Measurements from ENCODE around the gene MYORG. TPM values are rescaled to one million over a fixed set of nuclear protein-coding genes. Genes with fewer than 3 reads are reported as not detected.
A peak's percentile ranks its signal among the peaks of the same experiment; 100 is the strongest.

MYORG gene
- polyA plus RNA-seq, 4 donors, result 9.7 to 83.0 (median 13.7) TPM

- no peaks in the 10 kb centered on the region for H3K36me3 ChIP-seq (ENCODE audit: control insufficient read depth in 3 of 3, insufficient read depth in 2 of 3, low read depth in 1 of 3, low read length in 3 of 3)
- FAIRE-seq (no peak), DNase-seq (no peak)
- no peaks in the 10 kb centered on the region for H3K9me3 ChIP-seq (ENCODE audit: control insufficient read depth in 2 of 2, insufficient read depth in 1 of 2, low read depth in 1 of 2, low read length in 1 of 2)
- 55 to 63% (median 59%) methylated on average over 1 of the region's 1 CpG for WGBS, 3 donors
- H3K4me3 ChIP-seq (ENCODE audit: low read depth in 1 of 3, low read length in 3 of 3), result no peak overlapping the region
- no peak overlapping the region for H3K27ac ChIP-seq (ENCODE audit: low read depth in 1 of 3, low read length in 2 of 3)
- H3K27me3 ChIP-seq (ENCODE audit: control insufficient read depth in 3 of 3, insufficient read depth in 3 of 3, low read length in 3 of 3), result peaks cover 0 to 10% (median 0%) of the 10 kb centered on the region in 3 donors
- H3K4me1 ChIP-seq (ENCODE audit: control insufficient read depth in 3 of 3, insufficient read depth in 2 of 3, low read depth in 1 of 3, low read length in 2 of 3), result no peaks in the 10 kb centered on the region
Measured at GRCh38 chr9:34392511-34392910, 15.8 kb upstream of the MYORG start.

GRCh38 chr9:34387239-34387638 is 10.5 kb upstream of the MYORG start:
- DNase-seq, result no peak
- no peaks in the 10 kb centered on the region for H3K36me3 ChIP-seq (ENCODE audit: control insufficient read depth in 3 of 3, insufficient read depth in 2 of 3, low read depth in 1 of 3, low read length in 3 of 3)
- no peak overlapping the region for H3K27ac ChIP-seq (ENCODE audit: low read depth in 1 of 3, low read length in 2 of 3)
- peaks cover 0 to 6% (median 0%) of the 10 kb centered on the region in 3 donors for H3K27me3 ChIP-seq (ENCODE audit: control insufficient read depth in 3 of 3, insufficient read depth in 3 of 3, low read length in 3 of 3)
- H3K9me3 ChIP-seq (ENCODE audit: control insufficient read depth in 2 of 2, insufficient read depth in 1 of 2, low read depth in 1 of 2, low read length in 1 of 2), result no peaks in the 10 kb centered on the region
- H3K4me3 ChIP-seq (ENCODE audit: low read depth in 1 of 3, low read length in 3 of 3), result no peak overlapping the region
- no peaks in the 10 kb centered on the region for H3K4me1 ChIP-seq (ENCODE audit: control insufficient read depth in 3 of 3, insufficient read depth in 2 of 3, low read depth in 1 of 3, low read length in 2 of 3)
- 79 to 85% (median 83%) methylated on average over 4 of the region's 4 CpGs for WGBS, 3 donors
- no peak for FAIRE-seq

- Histone ChIP-seq H3K27ac (ENCODE audit: low read depth in 1 of 3, low read length in 2 of 3) (no peak overlapping the region), H3K9me3 (ENCODE audit: control insufficient read depth in 2 of 2, insufficient read depth in 1 of 2, low read depth in 1 of 2, low read length in 1 of 2) (no peaks in the 10 kb centered on the region), H3K27me3 (ENCODE audit: control insufficient read depth in 3 of 3, insufficient read depth in 3 of 3, low read length in 3 of 3) (peaks cover 0 to 7% (median 0%) of the 10 kb centered on the region in 3 donors), H3K4me3 (ENCODE audit: low read depth in 1 of 3, low read length in 3 of 3) (no peak overlapping the region), H3K4me1 (ENCODE audit: control insufficient read depth in 3 of 3, insufficient read depth in 2 of 3, low read depth in 1 of 3, low read length in 2 of 3) (peaks cover 0 to under 1% (median 0%) of the 10 kb centered on the region in 3 donors), H3K36me3 (ENCODE audit: control insufficient read depth in 3 of 3, insufficient read depth in 2 of 3, low read depth in 1 of 3, low read length in 3 of 3) (no peaks in the 10 kb centered on the region)
- FAIRE-seq, result no peak
- DNase-seq, result no peak
- 78 to 94% (median 89%) methylated on average over 3 of the region's 3 CpGs for WGBS, 3 donors
Measured at GRCh38 chr9:34386656-34387055, 10.0 kb upstream of the MYORG start.

- no peaks in the 10 kb centered on the region for H3K36me3 ChIP-seq (ENCODE audit: control insufficient read depth in 3 of 3, insufficient read depth in 2 of 3, low read depth in 1 of 3, low read length in 3 of 3)
- H3K4me3 ChIP-seq (ENCODE audit: low read depth in 1 of 3, low read length in 3 of 3), result no peak overlapping the region
- 91 to 97% (median 95%) methylated on average over 6 of the region's 6 CpGs for WGBS, 3 donors
- FAIRE-seq (no peak), DNase-seq (no peak)
- no peak overlapping the region for H3K27ac ChIP-seq (ENCODE audit: low read depth in 1 of 3, low read length in 2 of 3)
- H3K27me3 ChIP-seq (ENCODE audit: control insufficient read depth in 3 of 3, insufficient read depth in 3 of 3, low read length in 3 of 3), result peaks cover 0 to 15% (median 0%) of the 10 kb centered on the region in 3 donors
- no peaks in the 10 kb centered on the region for H3K9me3 ChIP-seq (ENCODE audit: control insufficient read depth in 2 of 2, insufficient read depth in 1 of 2, low read depth in 1 of 2, low read length in 1 of 2)
- peaks cover 0 to 8% (median 0%) of the 10 kb centered on the region in 3 donors for H3K4me1 ChIP-seq (ENCODE audit: control insufficient read depth in 3 of 3, insufficient read depth in 2 of 3, low read depth in 1 of 3, low read length in 2 of 3)
Measured at GRCh38 chr9:34385561-34386230, 9.0 kb upstream of the MYORG start.

- peak in 1 of 2 donors; percentile 11 for DNase-seq
- WGBS, 3 donors, result 78 to 83% (median 79%) methylated on average over 7 of the region's 7 CpGs
- Histone ChIP-seq H3K4me1 (ENCODE audit: control insufficient read depth in 3 of 3, insufficient read depth in 2 of 3, low read depth in 1 of 3, low read length in 2 of 3) (peaks cover 2 to 18% (median 4%) of the 10 kb centered on the region in 3 donors), H3K36me3 (ENCODE audit: control insufficient read depth in 3 of 3, insufficient read depth in 2 of 3, low read depth in 1 of 3, low read length in 3 of 3) (no peaks in the 10 kb centered on the region), H3K9me3 (ENCODE audit: control insufficient read depth in 2 of 2, insufficient read depth in 1 of 2, low read depth in 1 of 2, low read length in 1 of 2) (no peaks in the 10 kb centered on the region), H3K27me3 (ENCODE audit: control insufficient read depth in 3 of 3, insufficient read depth in 3 of 3, low read length in 3 of 3) (peaks cover 0 to 12% (median 0%) of the 10 kb centered on the region in 3 donors), H3K27ac (ENCODE audit: low read depth in 1 of 3, low read length in 2 of 3) (no peak overlapping the region), H3K4me3 (ENCODE audit: low read depth in 1 of 3, low read length in 3 of 3) (no peak overlapping the region)
- FAIRE-seq, result no peak
Measured at GRCh38 chr9:34384368-34385165, 7.9 kb upstream of the MYORG start.

GRCh38 chr9:34383904-34384303 is 7.2 kb upstream of the MYORG start:
- Histone ChIP-seq H3K36me3 (ENCODE audit: control insufficient read depth in 3 of 3, insufficient read depth in 2 of 3, low read depth in 1 of 3, low read length in 3 of 3) (no peaks in the 10 kb centered on the region), H3K27me3 (ENCODE audit: control insufficient read depth in 3 of 3, insufficient read depth in 3 of 3, low read length in 3 of 3) (peaks cover 0 to 12% (median 0%) of the 10 kb centered on the region in 3 donors), H3K4me1 (ENCODE audit: control insufficient read depth in 3 of 3, insufficient read depth in 2 of 3, low read depth in 1 of 3, low read length in 2 of 3) (peaks cover 2 to 22% (median 4%) of the 10 kb centered on the region in 3 donors), H3K27ac (ENCODE audit: low read depth in 1 of 3, low read length in 2 of 3) (no peak overlapping the region), H3K9me3 (ENCODE audit: control insufficient read depth in 2 of 2, insufficient read depth in 1 of 2, low read depth in 1 of 2, low read length in 1 of 2) (no peaks in the 10 kb centered on the region), H3K4me3 (ENCODE audit: low read depth in 1 of 3, low read length in 3 of 3) (no peak overlapping the region)
- 83 to 93% (median 90%) methylated on average over 4 of the region's 4 CpGs for WGBS, 3 donors
- DNase-seq (no peak), FAIRE-seq (no peak)

- 82 to 91% (median 86%) methylated on average over 3 of the region's 3 CpGs for WGBS, 3 donors
- no peak for DNase-seq
- Histone ChIP-seq H3K27me3 (ENCODE audit: control insufficient read depth in 3 of 3, insufficient read depth in 3 of 3, low read length in 3 of 3) (peaks cover 0 to 12% (median 0%) of the 10 kb centered on the region in 3 donors), H3K4me3 (ENCODE audit: low read depth in 1 of 3, low read length in 3 of 3) (no peak overlapping the region), H3K27ac (ENCODE audit: low read depth in 1 of 3, low read length in 2 of 3) (no peak overlapping the region), H3K36me3 (ENCODE audit: control insufficient read depth in 3 of 3, insufficient read depth in 2 of 3, low read depth in 1 of 3, low read length in 3 of 3) (no peaks in the 10 kb centered on the region), H3K9me3 (ENCODE audit: control insufficient read depth in 2 of 2, insufficient read depth in 1 of 2, low read depth in 1 of 2, low read length in 1 of 2) (no peaks in the 10 kb centered on the region), H3K4me1 (ENCODE audit: control insufficient read depth in 3 of 3, insufficient read depth in 2 of 3, low read depth in 1 of 3, low read length in 2 of 3) (peaks cover 2 to 22% (median 4%) of the 10 kb centered on the region in 3 donors)
- no peak for FAIRE-seq
Measured at GRCh38 chr9:34382879-34383278, 6.2 kb upstream of the MYORG start.

- WGBS, 3 donors, result 83 to 95% (median 87%) methylated on average over 5 of the region's 5 CpGs
- Histone ChIP-seq H3K4me3 (ENCODE audit: low read depth in 1 of 3, low read length in 3 of 3) (no peak overlapping the region), H3K4me1 (ENCODE audit: control insufficient read depth in 3 of 3, insufficient read depth in 2 of 3, low read depth in 1 of 3, low read length in 2 of 3) (peaks cover 2 to 28% (median 4%) of the 10 kb centered on the region in 3 donors), H3K27ac (ENCODE audit: low read depth in 1 of 3, low read length in 2 of 3) (no peak overlapping the region), H3K9me3 (ENCODE audit: control insufficient read depth in 2 of 2, insufficient read depth in 1 of 2, low read depth in 1 of 2, low read length in 1 of 2) (no peaks in the 10 kb centered on the region), H3K27me3 (ENCODE audit: control insufficient read depth in 3 of 3, insufficient read depth in 3 of 3, low read length in 3 of 3) (peaks cover 0 to 12% (median 0%) of the 10 kb centered on the region in 3 donors), H3K36me3 (ENCODE audit: control insufficient read depth in 3 of 3, insufficient read depth in 2 of 3, low read depth in 1 of 3, low read length in 3 of 3) (no peaks in the 10 kb centered on the region)
- no peak for DNase-seq
- no peak for FAIRE-seq
Measured at GRCh38 chr9:34382054-34382453, 5.4 kb upstream of the MYORG start.

All from small intestine (tissue), 7 donors.